ENCODE data around the gene GPHA2. TPM values are rescaled to one million over a fixed set of nuclear protein-coding genes. Genes with fewer than 3 reads are reported as not detected.

The GPHA2 gene
- total and polyA plus RNA-seq, 2 of the 13 experiments (the other 11 are each of a cell fraction or from before 2014, with no cell fraction given) = 13.0 to 19.1 TPM

GRCh38 chr11:64916040-64916774 lies 19.5 kb downstream of the GPHA2 start (continued):
- TF ChIP-seq ZNF280B (CRISPR knock-in tag; IDR thresholded peaks at IDR 0.05; ENCODE audit: borderline replicate concordance) = no peak
- TF ChIP-seq ZNF839 (CRISPR knock-in tag; IDR thresholded peaks at IDR 0.05; ENCODE audit: borderline replicate concordance) = 0 out of 2 replicates have a peak, but pooled peaks have one; percentile 10
- TF ChIP-seq E2F2 (CRISPR knock-in tag; IDR thresholded peaks at IDR 0.05; ENCODE audit: borderline replicate concordance) = no peak
- TF ChIP-seq ZMAT5 (CRISPR knock-in tag; IDR thresholded peaks at IDR 0.05; ENCODE audit: borderline replicate concordance, low read depth) = no peak
- TF ChIP-seq MED8 (CRISPR knock-in tag; IDR thresholded peaks at IDR 0.05; ENCODE audit: insufficient replicate concordance) = no peak
- TF ChIP-seq RAD21 (CRISPR knock-in tag; IDR thresholded peaks at IDR 0.05) = no peak
- no peak for TF ChIP-seq SMYD3 (CRISPR knock-in tag; IDR thresholded peaks at IDR 0.05)
- no peak for TF ChIP-seq ZNF20 (CRISPR knock-in tag; IDR thresholded peaks at IDR 0.05)
- TF ChIP-seq NFRKB (IDR thresholded peaks at IDR 0.05) = no peak
- TF ChIP-seq TBX2 (CRISPR knock-in tag; IDR thresholded peaks at IDR 0.05; ENCODE audit: borderline replicate concordance) = no peak
- TF ChIP-seq, protein P1, sequence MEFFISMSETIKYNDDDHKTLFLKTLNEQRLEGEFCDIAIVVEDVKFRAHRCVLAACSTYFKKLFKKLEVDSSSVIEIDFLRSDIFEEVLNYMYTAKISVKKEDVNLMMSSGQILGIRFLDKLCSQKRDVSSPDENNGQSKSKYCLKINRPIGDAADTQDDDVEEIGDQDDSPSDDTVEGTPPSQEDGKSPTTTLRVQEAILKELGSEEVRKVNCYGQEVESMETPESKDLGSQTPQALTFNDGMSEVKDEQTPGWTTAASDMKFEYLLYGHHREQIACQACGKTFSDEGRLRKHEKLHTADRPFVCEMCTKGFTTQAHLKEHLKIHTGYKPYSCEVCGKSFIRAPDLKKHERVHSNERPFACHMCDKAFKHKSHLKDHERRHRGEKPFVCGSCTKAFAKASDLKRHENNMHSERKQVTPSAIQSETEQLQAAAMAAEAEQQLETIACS (CRISPR knock-in tag; IDR thresholded peaks at IDR 0.05) = no peak
- peak; percentile 69; the same call in 1 of the 3 replicates for TF ChIP-seq MXI1 (IDR thresholded peaks at IDR 0.05; ENCODE audit: borderline replicate concordance, low read depth, low read length)
- TF ChIP-seq ZBTB37 (CRISPR knock-in tag; IDR thresholded peaks at IDR 0.05) = no peak
- no peak for TF ChIP-seq DZIP1 (CRISPR knock-in tag; IDR thresholded peaks at IDR 0.05)
- no peak for TF ChIP-seq NFKBIZ (CRISPR knock-in tag; IDR thresholded peaks at IDR 0.05)
- no peak for TF ChIP-seq ZFP37 (CRISPR knock-in tag; IDR thresholded peaks at IDR 0.05; ENCODE audit: borderline replicate concordance)
- 0 out of 2 replicates have a peak, but pooled peaks have one; percentile 37 for TF ChIP-seq ZNF3 (CRISPR knock-in tag; IDR thresholded peaks at IDR 0.05)
- TF ChIP-seq ZNF644 (CRISPR knock-in tag; IDR thresholded peaks at IDR 0.05; ENCODE audit: low read depth) = no peak
- TF ChIP-seq SRSF4 (IDR thresholded peaks at IDR 0.05; ENCODE audit: low read depth, low read length, poor library complexity, severe bottlenecking) = no peak

Data from HepG2 (cell line).